Measurements from ENCODE around the gene ZC3H18. TPM values are rescaled to one million over a fixed set of nuclear protein-coding genes. Genes with fewer than 3 reads are reported as not detected.
A peak's percentile ranks its signal among the peaks of the same experiment; 100 is the strongest.

ZC3H18 gene
- 17.9 TPM for polyA plus RNA-seq (2012; ENCODE audit: missing spikeins)

DNA sequence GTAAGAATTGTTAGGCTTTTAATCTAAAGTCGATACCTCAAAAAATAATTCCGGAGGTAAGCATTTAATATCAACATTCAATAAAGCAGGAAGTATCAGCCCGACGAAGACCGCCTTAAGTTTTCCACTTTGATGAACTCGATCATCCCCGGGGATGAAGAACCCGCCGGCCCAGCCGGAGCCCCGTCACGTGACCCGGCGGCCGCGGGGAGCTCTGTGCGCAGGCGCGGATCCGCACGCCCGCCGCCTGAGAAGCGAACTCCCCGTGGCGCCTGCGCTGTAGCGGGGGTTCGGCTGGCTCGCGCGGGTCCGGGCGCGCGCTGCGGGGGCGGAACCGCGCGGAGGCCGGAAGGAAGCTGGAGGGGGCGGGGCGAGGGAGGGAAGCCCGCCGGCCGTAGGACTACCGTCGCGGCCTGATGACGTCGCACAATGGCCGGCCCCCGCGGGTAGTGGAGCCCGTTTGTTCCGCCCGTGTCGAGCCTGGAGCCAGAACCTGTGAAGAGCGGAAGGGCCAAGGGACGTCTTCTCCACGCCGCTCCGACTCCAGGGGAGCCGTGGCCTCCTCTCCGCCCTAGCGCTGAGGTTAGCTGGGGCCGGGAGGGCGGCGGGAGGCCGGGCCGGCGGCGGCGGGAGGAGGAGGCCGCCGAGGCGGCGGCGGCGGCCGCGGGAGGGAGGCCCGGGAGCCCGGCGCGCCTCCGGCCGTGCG lies at the start of gene ZC3H18:
ZC3H18 (plus strand) TSS at position 419 of the 706 bp plus-strand sequence. CDS start 6,721 bp downstream, outside the sequence.
- TF ChIP-seq TAF1 (IDR thresholded peaks at IDR 0.05; ENCODE audit: borderline replicate concordance, low read depth, low read length), result 0 out of 2 replicates have a peak, but pooled peaks have one; percentile 55
- TF ChIP-seq POLR2AphosphoS5 (IDR thresholded peaks at IDR 0.05; ENCODE audit: low read depth, low read length), result peak; percentile 76
- peak; percentile 85 for TF ChIP-seq POLR2A (IDR thresholded peaks at IDR 0.05; ENCODE audit: low read depth, low read length)
- DNase-seq (ENCODE audit: insufficient read length) (peak; percentile 99), FAIRE-seq (peak; percentile 96)

DNA sequence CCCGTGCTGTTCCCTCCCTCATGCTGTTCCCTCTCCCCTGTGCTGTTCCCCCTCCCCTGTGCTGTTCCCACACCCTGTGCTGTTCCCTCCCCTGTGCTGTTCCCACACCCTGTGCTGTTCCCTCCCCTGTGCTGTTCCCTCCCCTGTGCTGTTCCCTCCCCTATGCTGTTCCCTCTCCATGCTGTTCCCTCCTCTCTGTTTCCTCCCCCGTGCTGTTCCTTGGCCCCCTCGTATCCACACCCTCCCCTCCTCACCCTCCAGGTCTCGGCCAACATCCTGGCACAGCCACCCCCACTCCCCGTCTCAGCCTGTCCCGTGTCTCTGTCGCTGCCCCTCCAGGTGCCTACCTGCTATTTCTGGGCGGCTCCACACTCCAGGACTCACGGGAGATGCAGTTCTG lies 48.5 kb upstream of the ZC3H18 start:
- TF ChIP-seq TAF1 (IDR thresholded peaks at IDR 0.05; ENCODE audit: borderline replicate concordance, low read depth, low read length) (no peak), POLR2AphosphoS5 (IDR thresholded peaks at IDR 0.05; ENCODE audit: low read depth, low read length) (no peak)
- DNase-seq (ENCODE audit: insufficient read length) (no peak), FAIRE-seq (no peak)

DNA sequence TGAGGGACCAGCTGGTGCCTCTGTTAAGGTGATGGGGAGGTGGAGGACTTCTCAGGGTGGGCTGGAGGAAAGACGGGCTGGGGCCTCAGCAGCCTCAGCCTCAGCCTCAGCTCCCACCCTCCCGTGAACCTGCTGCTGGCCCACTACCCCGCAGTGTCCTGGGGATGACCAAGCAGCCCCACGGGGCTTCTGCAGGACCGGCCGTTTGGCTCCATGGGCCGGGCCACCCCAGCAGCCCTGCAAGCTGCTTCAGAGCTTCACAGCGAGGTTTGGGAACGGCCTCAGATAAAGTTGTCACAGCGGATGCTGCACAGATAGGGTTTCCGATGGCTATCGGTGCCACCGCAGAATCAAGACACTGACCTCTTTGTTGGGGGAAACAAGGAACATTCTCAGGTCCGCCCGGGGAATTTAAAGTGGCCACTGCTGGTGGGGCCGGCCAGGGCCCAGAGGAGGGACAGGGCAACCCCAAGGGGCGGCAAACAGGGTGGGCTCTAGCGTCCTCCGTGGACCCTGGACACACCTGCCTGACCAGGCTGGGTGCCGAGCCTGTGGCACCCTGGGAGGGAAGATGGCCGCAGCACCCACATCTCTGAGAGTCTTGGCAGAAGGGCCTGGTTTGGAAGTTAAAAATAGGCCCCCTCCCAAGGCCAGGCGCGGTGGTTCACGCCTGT lies 47.8 kb upstream of the ZC3H18 start:
- no peak for TF ChIP-seq POLR2A (IDR thresholded peaks at IDR 0.05; ENCODE audit: low read depth, low read length)
- TF ChIP-seq TAF1 (IDR thresholded peaks at IDR 0.05; ENCODE audit: borderline replicate concordance, low read depth, low read length), result no peak
- no peak for TF ChIP-seq POLR2AphosphoS5 (IDR thresholded peaks at IDR 0.05; ENCODE audit: low read depth, low read length)
- DNase-seq (ENCODE audit: insufficient read length) (no peak), FAIRE-seq (no peak)

DNA sequence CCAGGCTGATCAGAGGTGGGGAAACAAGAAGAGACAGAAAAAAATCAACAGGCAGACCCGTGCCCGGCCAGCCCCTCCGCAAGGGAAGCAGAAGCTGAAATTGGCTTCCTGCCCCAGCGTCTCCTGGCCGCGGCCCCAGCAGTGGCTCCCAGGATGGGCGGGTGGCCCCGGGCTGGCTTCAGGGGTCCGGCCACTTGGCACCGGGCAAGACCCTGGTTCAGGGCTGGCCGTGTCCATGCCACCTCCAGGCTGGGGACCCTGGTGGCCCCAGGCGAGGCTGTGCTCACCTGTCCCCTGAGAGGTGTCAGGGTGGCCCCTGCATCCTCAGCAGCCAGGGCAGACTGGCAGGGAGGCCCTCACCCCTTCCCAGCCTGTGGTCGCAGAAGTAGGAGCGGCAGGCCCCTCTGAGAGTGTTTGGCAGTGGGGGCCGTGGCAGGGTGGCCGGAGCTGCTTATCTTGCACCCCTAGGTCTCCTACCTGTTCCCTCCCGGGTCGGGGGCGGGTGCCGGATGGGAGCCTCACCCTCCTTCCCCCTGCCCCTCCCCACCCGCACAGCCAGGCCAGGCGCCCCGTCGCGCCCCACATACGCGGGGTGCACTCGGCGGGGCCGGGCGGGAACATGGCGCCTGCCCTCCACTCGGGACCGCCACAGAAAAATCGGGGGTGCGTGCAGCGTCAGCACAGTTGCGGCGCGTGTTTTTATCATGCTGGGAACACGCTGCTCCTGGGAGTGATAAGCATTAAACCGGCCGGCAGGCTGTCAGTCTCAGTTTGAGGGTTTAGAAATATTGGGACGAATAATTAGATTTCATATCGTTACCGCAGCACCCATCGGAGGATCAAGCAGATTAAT lies 46.7 kb upstream of the ZC3H18 start:
- DNase-seq (ENCODE audit: insufficient read length), result no peak
- TF ChIP-seq TAF1 (IDR thresholded peaks at IDR 0.05; ENCODE audit: borderline replicate concordance, low read depth, low read length), result no peak
- TF ChIP-seq POLR2AphosphoS5 (IDR thresholded peaks at IDR 0.05; ENCODE audit: low read depth, low read length), result no peak
- TF ChIP-seq POLR2A (IDR thresholded peaks at IDR 0.05; ENCODE audit: low read depth, low read length), result no peak
- no peak for FAIRE-seq

DNA sequence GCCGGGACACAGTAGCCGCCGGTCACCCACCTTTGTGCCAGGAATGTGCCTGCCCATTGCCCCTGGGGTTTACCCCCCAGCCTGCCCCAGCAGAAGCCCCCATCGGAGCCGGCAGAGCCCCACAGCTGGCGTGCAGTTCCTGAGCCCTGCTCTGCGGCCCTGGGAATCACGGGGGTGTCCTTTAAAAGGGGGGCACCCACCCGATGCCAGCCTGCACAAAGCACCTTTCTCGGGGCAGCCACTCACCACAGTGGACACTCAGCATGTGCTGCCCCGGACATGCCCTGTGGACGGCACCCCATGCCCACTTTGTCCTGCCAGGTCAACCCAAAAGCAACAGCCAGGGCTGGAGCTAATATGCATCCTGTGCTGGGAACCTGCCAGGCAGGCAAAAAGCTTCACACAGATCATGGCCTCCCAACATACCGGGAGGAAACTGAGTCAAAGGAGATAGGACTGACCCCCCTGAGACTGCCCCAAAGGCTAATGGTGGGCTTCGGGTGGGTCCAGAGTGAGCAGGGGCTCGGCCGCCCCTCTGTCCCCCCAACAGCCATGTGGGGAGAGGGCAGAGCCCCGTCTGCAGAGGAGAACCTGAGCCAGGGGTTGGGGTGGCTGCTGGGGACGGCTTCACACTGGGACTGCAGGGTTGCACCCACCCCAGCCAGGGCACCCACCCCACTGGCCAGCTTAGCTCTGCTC lies 45.8 kb upstream of the ZC3H18 start:
- DNase-seq (ENCODE audit: insufficient read length) (no peak), FAIRE-seq (no peak)
- TF ChIP-seq POLR2AphosphoS5 (IDR thresholded peaks at IDR 0.05; ENCODE audit: low read depth, low read length), result no peak
- no peak for TF ChIP-seq POLR2A (IDR thresholded peaks at IDR 0.05; ENCODE audit: low read depth, low read length)
- TF ChIP-seq TAF1 (IDR thresholded peaks at IDR 0.05; ENCODE audit: borderline replicate concordance, low read depth, low read length), result no peak

DNA sequence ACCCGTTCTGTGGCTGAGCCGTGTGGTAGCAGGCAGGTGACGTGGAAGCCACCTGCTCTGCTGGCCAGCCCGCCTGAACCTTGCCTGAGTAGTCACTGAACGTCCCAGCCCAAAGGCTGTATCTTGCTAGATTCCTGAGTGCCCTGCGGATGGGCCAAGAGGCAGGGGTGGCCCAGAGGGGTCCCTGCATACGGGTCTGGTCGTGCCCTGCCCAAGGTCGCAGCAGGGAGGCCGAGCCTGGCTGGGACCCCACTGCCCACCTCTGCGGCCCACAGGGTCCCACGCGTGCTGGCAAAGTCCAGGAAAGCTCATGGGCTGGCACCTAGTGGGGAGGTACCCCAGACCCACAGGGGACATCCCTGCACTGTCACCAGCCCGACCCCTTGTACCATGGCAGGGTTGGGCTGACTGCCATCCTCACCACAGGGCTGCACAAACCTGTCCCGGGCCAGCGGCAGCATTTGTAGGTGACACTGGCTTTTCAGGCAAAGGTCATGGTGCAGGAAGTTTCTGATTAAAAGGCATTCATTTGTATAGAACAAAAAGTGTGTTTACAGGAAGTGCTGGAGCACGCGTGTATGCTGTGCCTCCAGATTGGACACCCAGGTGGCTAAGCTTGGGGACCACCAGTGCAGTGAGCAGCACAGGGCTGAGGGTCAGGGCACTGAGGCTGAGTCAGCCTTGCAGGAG lies 45.1 kb upstream of the ZC3H18 start:
- no peak for FAIRE-seq
- no peak for TF ChIP-seq POLR2AphosphoS5 (IDR thresholded peaks at IDR 0.05; ENCODE audit: low read depth, low read length)
- no peak for DNase-seq (ENCODE audit: insufficient read length)

DNA sequence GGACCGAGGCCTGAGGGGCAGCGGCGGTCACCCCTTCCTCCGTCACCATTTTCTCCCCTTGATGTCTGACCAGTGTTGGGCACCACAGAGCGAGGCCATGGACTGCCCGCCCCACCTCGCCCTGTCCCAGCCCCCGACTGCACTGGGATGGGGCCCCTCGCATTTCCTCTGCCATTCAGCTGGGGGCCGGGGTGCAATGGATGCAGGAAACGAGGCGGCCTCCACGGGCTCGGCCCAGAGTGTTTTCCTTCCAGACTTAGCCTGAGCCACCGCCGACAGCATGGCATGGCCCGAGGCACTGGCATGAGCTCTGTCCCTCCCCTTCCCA lies 44.6 kb upstream of the ZC3H18 start:
- no peak for DNase-seq (ENCODE audit: insufficient read length)
- TF ChIP-seq POLR2AphosphoS5 (IDR thresholded peaks at IDR 0.05; ENCODE audit: low read depth, low read length) (no peak), TAF1 (IDR thresholded peaks at IDR 0.05; ENCODE audit: borderline replicate concordance, low read depth, low read length) (no peak), POLR2A (IDR thresholded peaks at IDR 0.05; ENCODE audit: low read depth, low read length) (no peak)
- FAIRE-seq, result no peak

DNA sequence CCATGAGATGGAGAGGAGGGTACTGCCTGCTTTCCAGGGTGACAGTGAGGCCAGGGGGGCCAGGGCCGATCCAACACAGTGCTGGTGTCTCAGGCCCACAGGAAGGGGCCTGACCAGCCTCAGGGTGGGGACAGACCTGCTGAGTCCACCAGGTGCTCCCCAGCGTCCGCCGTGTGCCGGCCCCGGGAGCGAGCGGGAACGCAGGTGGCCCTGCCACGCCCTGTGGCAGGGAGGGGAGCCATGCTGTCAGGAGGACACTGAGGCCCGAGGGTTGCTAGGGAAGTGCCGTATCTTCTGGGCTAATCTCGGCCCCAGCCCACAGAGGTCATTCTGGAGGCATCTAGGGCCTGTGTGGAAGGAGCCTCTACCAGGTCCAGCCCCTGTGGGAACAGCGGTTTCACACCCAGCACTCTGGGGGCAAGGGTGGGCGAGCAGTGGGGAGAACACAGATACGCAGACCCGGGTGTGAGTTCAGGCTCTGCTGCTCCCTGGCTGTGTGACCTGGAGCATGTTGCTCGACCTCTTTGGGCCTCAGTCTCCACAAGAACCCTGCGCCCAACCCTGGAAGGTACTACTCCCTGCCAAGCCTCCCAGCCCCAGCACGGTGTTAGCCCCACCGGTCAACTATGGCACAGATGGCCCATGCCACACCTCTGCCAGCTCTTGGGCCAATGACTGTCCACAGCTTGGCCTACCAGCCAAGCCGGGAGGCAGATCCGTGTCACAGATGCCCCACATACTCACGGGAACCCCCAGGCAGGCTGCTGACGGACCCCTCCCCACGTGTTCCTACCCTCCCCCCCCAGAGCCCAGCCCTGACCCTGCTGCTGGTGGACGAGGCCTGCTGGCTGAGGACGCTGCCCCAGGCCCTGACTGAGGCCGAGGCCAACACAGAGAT lies 43.9 kb upstream of the ZC3H18 start:
- DNase-seq (ENCODE audit: insufficient read length) (no peak), FAIRE-seq (no peak)
- TF ChIP-seq TAF1 (IDR thresholded peaks at IDR 0.05; ENCODE audit: borderline replicate concordance, low read depth, low read length) (no peak), POLR2AphosphoS5 (IDR thresholded peaks at IDR 0.05; ENCODE audit: low read depth, low read length) (no peak), POLR2A (IDR thresholded peaks at IDR 0.05; ENCODE audit: low read depth, low read length) (no peak)

DNA sequence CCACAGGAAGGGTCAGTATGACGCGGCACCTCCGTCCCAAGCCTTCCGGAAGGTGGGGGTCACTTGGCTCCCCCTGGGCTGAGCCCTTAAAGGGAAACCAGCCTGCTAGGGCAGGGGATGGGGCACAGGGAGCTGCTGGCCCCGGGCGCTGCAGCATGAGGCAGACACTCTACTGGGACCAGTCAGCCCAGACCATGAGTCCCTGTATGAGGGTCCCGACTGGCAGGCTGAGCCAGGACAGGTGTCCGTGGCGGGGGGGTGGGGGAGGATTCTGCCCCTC lies 43.4 kb upstream of the ZC3H18 start:
- TF ChIP-seq POLR2AphosphoS5 (IDR thresholded peaks at IDR 0.05; ENCODE audit: low read depth, low read length), result no peak
- no peak for TF ChIP-seq POLR2A (IDR thresholded peaks at IDR 0.05; ENCODE audit: low read depth, low read length)
- TF ChIP-seq TAF1 (IDR thresholded peaks at IDR 0.05; ENCODE audit: borderline replicate concordance, low read depth, low read length), result no peak
- FAIRE-seq, result no peak
- no peak for DNase-seq (ENCODE audit: insufficient read length)

Measured in GM12892 (cell line).